SK-N-SH treated with all-trans-retinoic acid at 6 μM for 48 hours (cell line): ENCODE measurements around the gene UNC13B.

Experiments
- ATAC-seq: fragments of 200-7000 bp; cut with Tn5 transposase; 3 replicates; pipeline ENCODE4 v1.9.1; 2020; ENCODE audit warnings: mild to moderate bottlenecking, moderate library complexity
- ARNTL ChIP-seq: fragments of 450-650 bp; formaldehyde crosslinking; IDR thresholded peaks from 2 replicates; pipeline ENCODE4 v1.5.0; 2020; ENCODE audit warnings: low read depth, mild to moderate bottlenecking, moderate library complexity, borderline replicate concordance
- CSDC2 ChIP-seq: fragments of 250-450 bp; sonication (Bioruptor Pico); IDR thresholded peaks from 2 replicates; pipeline ENCODE4 v1.5.0; 2020; ENCODE audit warnings: mild to moderate bottlenecking, moderate library complexity
- ESRRG ChIP-seq: fragments of 250-450 bp; sonication (Bioruptor Pico); IDR thresholded peaks from 2 replicates; pipeline ENCODE4 v1.6.1; 2021; ENCODE audit warnings: mild to moderate bottlenecking
- ISL1 ChIP-seq: fragments of 250-450 bp; sonication (Bioruptor Pico); IDR thresholded peaks from 2 replicates; pipeline ENCODE4 v2.1.2; 2022; ENCODE audit warnings: mild to moderate bottlenecking, moderate library complexity
- OSR1 ChIP-seq: fragments of 250-450 bp; sonication (Bioruptor Pico); IDR thresholded peaks from 2 replicates; pipeline ENCODE4 v1.8.0; 2022; ENCODE audit warnings: moderate library complexity, mild to moderate bottlenecking, inconsistent platforms
- PPARA ChIP-seq: fragments of 250-450 bp; sonication (Bioruptor Pico); IDR thresholded peaks from 2 replicates; pipeline ENCODE4 v1.5.0; 2020; ENCODE audit warnings: mild to moderate bottlenecking, borderline replicate concordance
- RARB ChIP-seq: fragments of 250-450 bp; sonication (Bioruptor Pico); IDR thresholded peaks from 2 replicates; pipeline ENCODE4 v1.8.0; 2021; ENCODE audit warnings: mild to moderate bottlenecking, moderate library complexity
- SNAI2 ChIP-seq: fragments of 250-450 bp; sonication (Bioruptor Pico); IDR thresholded peaks from 2 replicates; pipeline ENCODE4 v1.5.0; 2020; ENCODE audit warnings: mild to moderate bottlenecking, moderate library complexity
- TCF4 ChIP-seq: fragments of 250-450 bp; sonication (Bioruptor Pico); IDR thresholded peaks from 2 replicates; pipeline ENCODE4 v1.8.0; 2021; ENCODE audit warnings: mild to moderate bottlenecking, moderate library complexity, borderline replicate concordance
- TOX ChIP-seq: fragments of 250-450 bp; sonication (Bioruptor Pico); IDR thresholded peaks from 2 replicates; pipeline ENCODE4 v1.8.0; 2021; ENCODE audit warnings: mild to moderate bottlenecking, moderate library complexity, borderline replicate concordance
- ZC3H10 ChIP-seq: fragments of 250-450 bp; sonication (Bioruptor Pico); IDR thresholded peaks from 2 replicates; pipeline ENCODE4 v1.5.1; 2021; ENCODE audit warnings: mild to moderate bottlenecking, moderate library complexity
- ZFP3 ChIP-seq: fragments of 250-450 bp; sonication (Bioruptor Pico); IDR thresholded peaks from 2 replicates; pipeline ENCODE4 v1.5.0; 2020; ENCODE audit warnings: mild to moderate bottlenecking, moderate library complexity
- ZFP30 ChIP-seq: fragments of 450-650 bp; formaldehyde crosslinking; IDR thresholded peaks from 2 replicates; pipeline ENCODE4 v1.5.0; 2022; ENCODE audit warnings: mild to moderate bottlenecking, moderate library complexity
- ZNF565 ChIP-seq: fragments of 450-650 bp; formaldehyde crosslinking; conservative IDR thresholded peaks from 2 replicates; pipeline ENCODE4 v1.5.0; 2020; ENCODE audit warnings: low read depth, mild to moderate bottlenecking, moderate library complexity
- ZNF70 ChIP-seq: fragments of 450-650 bp; formaldehyde crosslinking; IDR thresholded peaks from 2 replicates; pipeline ENCODE4 v1.5.0; 2020; ENCODE audit warnings: mild to moderate bottlenecking, moderate library complexity
- ZNF8 ChIP-seq: fragments of 450-650 bp; formaldehyde crosslinking; IDR thresholded peaks from 2 replicates; pipeline ENCODE4 v1.5.0; 2020; ENCODE audit warnings: mild to moderate bottlenecking, moderate library complexity
- TF ChIP-seq, protein P1 (sequence below): fragments of 250-450 bp; sonication (Bioruptor Pico); IDR thresholded peaks from 2 replicates; pipeline ENCODE4 v1.5.1; 2020; ENCODE audit warnings: low read depth, mild to moderate bottlenecking, moderate library complexity
- TF ChIP-seq, protein P2 (sequence below): fragments of 250-450 bp; sonication (Bioruptor Pico); IDR thresholded peaks from 2 replicates; pipeline ENCODE4 v1.8.0; 2021; ENCODE audit warnings: low read depth, mild to moderate bottlenecking, moderate library complexity, borderline replicate concordance
- TF ChIP-seq, protein P3 (sequence below): fragments of 250-450 bp; sonication (Bioruptor Pico); IDR thresholded peaks from 2 replicates; pipeline ENCODE4 v1.8.0; 2020; ENCODE audit warnings: mild to moderate bottlenecking, moderate library complexity, borderline replicate concordance
- TF ChIP-seq, protein P4 (sequence below): fragments of 250-450 bp; sonication (Bioruptor Pico); IDR thresholded peaks from 2 replicates; pipeline ENCODE4 v1.5.1; 2021; ENCODE audit warnings: mild to moderate bottlenecking, moderate library complexity

UNC13B gene

DNA sequence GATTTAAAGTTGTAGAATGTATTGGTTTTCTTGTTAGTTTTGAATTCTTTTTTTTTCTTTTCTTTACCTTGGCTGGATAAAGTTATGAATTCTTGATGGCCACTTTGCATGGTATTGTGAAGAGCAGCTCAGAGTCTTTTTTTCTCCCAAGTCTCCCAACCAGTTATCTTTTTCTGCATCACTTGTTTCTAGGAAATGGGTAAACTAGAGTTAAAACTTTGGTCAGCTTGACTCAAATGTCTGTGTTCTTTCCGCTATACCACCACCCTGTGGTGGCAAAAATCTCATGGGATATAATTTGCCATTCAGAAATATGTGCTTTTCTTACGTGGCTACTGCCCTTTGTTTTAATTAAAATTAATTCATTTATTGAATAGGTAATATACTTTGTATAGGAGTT is 113.2 kb downstream of the UNC13B start:
- ATAC-seq = no peak
- no peak for TF ChIP-seq ZFP3 (CRISPR knock-in tag)
- TF ChIP-seq ARNTL = no peak
- TF ChIP-seq, protein P1, sequence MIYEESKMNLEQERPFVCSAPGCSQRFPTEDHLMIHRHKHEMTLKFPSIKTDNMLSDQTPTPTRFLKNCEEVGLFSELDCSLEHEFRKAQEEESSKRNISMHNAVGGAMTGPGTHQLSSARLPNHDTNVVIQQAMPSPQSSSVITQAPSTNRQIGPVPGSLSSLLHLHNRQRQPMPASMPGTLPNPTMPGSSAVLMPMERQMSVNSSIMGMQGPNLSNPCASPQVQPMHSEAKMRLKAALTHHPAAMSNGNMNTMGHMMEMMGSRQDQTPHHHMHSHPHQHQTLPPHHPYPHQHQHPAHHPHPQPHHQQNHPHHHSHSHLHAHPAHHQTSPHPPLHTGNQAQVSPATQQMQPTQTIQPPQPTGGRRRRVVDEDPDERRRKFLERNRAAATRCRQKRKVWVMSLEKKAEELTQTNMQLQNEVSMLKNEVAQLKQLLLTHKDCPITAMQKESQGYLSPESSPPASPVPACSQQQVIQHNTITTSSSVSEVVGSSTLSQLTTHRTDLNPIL = no peak
- TF ChIP-seq, protein P2, sequence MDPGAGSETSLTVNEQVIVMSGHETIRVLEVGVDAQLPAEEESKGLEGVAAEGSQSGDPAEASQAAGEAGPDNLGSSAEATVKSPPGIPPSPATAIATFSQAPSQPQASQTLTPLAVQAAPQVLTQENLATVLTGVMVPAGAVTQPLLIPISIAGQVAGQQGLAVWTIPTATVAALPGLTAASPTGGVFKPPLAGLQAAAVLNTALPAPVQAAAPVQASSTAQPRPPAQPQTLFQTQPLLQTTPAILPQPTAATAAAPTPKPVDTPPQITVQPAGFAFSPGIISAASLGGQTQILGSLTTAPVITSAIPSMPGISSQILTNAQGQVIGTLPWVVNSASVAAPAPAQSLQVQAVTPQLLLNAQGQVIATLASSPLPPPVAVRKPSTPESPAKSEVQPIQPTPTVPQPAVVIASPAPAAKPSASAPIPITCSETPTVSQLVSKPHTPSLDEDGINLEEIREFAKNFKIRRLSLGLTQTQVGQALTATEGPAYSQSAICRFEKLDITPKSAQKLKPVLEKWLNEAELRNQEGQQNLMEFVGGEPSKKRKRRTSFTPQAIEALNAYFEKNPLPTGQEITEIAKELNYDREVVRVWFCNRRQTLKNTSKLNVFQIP (CRISPR knock-in tag) = no peak
- TF ChIP-seq, protein P3, sequence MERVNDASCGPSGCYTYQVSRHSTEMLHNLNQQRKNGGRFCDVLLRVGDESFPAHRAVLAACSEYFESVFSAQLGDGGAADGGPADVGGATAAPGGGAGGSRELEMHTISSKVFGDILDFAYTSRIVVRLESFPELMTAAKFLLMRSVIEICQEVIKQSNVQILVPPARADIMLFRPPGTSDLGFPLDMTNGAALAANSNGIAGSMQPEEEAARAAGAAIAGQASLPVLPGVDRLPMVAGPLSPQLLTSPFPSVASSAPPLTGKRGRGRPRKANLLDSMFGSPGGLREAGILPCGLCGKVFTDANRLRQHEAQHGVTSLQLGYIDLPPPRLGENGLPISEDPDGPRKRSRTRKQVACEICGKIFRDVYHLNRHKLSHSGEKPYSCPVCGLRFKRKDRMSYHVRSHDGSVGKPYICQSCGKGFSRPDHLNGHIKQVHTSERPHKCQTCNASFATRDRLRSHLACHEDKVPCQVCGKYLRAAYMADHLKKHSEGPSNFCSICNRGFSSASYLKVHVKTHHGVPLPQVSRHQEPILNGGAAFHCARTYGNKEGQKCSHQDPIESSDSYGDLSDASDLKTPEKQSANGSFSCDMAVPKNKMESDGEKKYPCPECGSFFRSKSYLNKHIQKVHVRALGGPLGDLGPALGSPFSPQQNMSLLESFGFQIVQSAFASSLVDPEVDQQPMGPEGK (CRISPR knock-in tag) = no peak
- TF ChIP-seq RARB (CRISPR knock-in tag) = no peak
- TF ChIP-seq SNAI2 (CRISPR knock-in tag) = no peak
- TF ChIP-seq TCF4 = no peak
- TF ChIP-seq ZNF8 = no peak
- TF ChIP-seq ZC3H10 (CRISPR knock-in tag) = no peak
- no peak for TF ChIP-seq ISL1
- TF ChIP-seq ZNF565 (CRISPR knock-in tag) = no peak

DNA sequence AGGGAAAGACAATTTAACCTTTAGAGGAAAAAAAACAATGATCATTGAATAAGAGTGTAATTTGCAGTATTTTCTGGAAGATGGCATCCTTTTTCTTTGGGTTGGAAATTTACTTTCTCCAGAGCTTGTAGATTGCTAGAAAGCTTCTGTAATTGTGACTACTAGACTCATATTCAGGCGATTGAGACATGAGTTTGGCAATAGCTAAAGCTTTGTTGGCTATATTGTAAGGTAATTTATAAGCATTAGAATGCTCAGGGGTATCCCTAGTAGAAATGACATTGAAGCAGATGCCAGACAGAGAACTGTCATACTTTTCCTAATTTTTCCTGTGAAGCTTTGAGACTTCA is 115.3 kb downstream of the UNC13B start:
- TF ChIP-seq, protein P1 = no peak
- no peak for TF ChIP-seq ZFP30 (CRISPR knock-in tag)
- TF ChIP-seq ESRRG (CRISPR knock-in tag) = no peak
- no peak for TF ChIP-seq ARNTL
- no peak for TF ChIP-seq OSR1 (CRISPR knock-in tag)
- TF ChIP-seq, all 23 proteins: peak for 0
- no peak for ATAC-seq

DNA sequence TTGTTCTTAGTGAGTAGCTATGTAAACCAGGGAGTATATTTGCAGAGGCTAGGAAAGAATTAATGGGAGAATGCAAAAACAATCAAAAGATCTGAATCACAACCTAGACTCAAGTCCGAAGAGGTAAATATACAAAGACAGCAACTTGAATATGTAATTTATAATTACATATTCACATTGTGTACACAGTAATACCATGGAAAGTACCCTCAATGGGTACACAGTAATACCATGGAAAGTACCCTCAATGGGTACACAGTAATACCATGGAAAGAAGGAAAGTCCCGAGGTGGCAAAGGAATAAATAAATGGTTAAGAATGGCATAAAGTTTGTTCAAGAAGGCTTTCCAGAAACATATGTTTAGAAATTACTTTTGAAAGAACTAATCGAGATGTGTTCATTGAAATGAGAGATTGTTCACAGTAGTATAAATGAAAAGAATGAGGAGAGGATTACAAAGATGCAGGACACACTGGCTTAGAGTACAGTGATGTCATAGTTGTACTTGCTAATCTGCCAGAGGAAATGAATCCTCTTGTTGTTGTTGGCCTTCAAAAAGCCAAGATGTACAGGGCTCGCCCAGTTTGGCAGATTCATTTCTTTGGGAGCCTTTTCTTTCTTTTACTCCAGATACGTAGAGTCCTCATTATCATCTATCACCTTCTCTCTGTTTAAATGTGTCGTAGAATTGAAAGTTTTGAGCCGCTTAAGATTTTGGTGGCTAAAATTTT is 116.0 kb downstream of the UNC13B start:
- TF ChIP-seq, protein P4, sequence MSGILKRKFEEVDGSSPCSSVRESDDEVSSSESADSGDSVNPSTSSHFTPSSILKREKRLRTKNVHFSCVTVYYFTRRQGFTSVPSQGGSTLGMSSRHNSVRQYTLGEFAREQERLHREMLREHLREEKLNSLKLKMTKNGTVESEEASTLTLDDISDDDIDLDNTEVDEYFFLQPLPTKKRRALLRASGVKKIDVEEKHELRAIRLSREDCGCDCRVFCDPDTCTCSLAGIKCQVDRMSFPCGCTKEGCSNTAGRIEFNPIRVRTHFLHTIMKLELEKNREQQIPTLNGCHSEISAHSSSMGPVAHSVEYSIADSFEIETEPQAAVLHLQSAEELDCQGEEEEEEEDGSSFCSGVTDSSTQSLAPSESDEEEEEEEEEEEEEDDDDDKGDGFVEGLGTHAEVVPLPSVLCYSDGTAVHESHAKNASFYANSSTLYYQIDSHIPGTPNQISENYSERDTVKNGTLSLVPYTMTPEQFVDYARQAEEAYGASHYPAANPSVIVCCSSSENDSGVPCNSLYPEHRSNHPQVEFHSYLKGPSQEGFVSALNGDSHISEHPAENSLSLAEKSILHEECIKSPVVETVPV (CRISPR knock-in tag) = no peak
- TF ChIP-seq, protein P3 (CRISPR knock-in tag) = no peak
- TF ChIP-seq ZFP30 (CRISPR knock-in tag) = no peak
- TF ChIP-seq ZFP3 (CRISPR knock-in tag) = no peak
- no peak for TF ChIP-seq RARB (CRISPR knock-in tag)
- no peak for TF ChIP-seq ESRRG (CRISPR knock-in tag)
- no peak for TF ChIP-seq PPARA
- no peak for TF ChIP-seq CSDC2 (CRISPR knock-in tag)
- TF ChIP-seq TOX = no peak
- no peak for TF ChIP-seq ZNF70 (CRISPR knock-in tag)
- no peak for TF ChIP-seq ZNF565 (CRISPR knock-in tag)
- TF ChIP-seq, protein P2 (CRISPR knock-in tag) = no peak
- no peak for TF ChIP-seq ISL1
- no peak for TF ChIP-seq OSR1 (CRISPR knock-in tag)
- no peak for TF ChIP-seq ARNTL
- ATAC-seq = no peak
